ENCODE measurements around the gene ATXN7L3.

DNA sequence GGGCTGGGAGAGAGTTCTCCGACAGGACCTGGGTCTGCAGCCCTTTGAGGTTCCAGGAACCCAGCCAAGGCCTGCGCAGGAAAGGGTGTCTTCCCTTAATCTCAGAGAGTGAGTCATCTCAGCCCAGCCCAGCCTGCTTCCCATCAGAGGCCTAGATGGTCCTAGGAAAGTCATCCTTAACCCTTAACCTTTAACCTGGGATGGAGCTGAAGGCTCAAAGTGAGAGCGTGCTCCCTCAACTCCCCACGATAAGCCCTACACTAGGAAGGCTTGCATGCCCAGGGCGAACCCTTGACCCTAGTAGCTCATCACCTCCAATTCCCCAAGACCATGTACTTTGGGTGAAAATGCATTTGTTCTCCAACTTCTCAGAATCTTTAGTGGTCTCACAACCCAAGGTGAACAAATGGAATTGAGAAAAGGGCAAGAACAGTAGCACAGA lies 4.8 kb upstream of the ATXN7L3 start:
- TF ChIP-seq EP300 (IDR thresholded peaks at IDR 0.05; ENCODE audit: borderline replicate concordance in 1 of 2, control insufficient read depth in 1 of 2, low read depth in 2 of 2, low read length in 2 of 2) (no peak), GABPA (IDR thresholded peaks at IDR 0.05; ENCODE audit: low read depth) (no peak), POLR2AphosphoS5 (IDR thresholded peaks at IDR 0.05; ENCODE audit: low read length) (peak; percentile 44; the same call in 1 of the 2 replicates)
- TF ChIP-seq, protein P1, sequence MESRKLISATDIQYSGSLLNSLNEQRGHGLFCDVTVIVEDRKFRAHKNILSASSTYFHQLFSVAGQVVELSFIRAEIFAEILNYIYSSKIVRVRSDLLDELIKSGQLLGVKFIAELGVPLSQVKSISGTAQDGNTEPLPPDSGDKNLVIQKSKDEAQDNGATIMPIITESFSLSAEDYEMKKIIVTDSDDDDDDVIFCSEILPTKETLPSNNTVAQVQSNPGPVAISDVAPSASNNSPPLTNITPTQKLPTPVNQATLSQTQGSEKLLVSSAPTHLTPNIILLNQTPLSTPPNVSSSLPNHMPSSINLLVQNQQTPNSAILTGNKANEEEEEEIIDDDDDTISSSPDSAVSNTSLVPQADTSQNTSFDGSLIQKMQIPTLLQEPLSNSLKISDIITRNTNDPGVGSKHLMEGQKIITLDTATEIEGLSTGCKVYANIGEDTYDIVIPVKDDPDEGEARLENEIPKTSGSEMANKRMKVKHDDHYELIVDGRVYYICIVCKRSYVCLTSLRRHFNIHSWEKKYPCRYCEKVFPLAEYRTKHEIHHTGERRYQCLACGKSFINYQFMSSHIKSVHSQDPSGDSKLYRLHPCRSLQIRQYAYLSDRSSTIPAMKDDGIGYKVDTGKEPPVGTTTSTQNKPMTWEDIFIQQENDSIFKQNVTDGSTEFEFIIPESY (IDR thresholded peaks at IDR 0.05) = no peak
